ENCODE measurements around the gene SPG21.

GRCh38 chr15:64979252-64979710, 10.4 kb downstream of the SPG21 start:
- TF ChIP-seq EZH2 (IDR thresholded peaks at IDR 0.05; ENCODE audit: borderline replicate concordance, insufficient read depth, low read depth, low read length, poor library complexity, severe bottlenecking): no peak
- TF ChIP-seq CTCF (IDR thresholded peaks at IDR 0.05): no peak

All from B cell (primary cell).